NCI-H1092 treated with DMSO at 0.1 percent for 48 hours (cell line): ENCODE measurements around the gene COL5A1.
"Not testable (repeated sequence)": the region's sequence is repeated elsewhere in the genome, so short reads cannot be mapped to it uniquely, and the experiment has no call there.

Experiments
- DNase-seq: peaks from one replicate; lab custom pipeline; 2025; lab: John Stamatoyannopoulos, UW

Gene COL5A1

GRCh38 chr9:134657666-134658377 lies 16.2 kb downstream of the COL5A1 start:
- no peak for DNase-seq

GRCh38 chr9:134658378-134658955 lies 16.9 kb downstream of the COL5A1 start:
- no peak for DNase-seq

GRCh38 chr9:134659688-134660131 lies 18.1 kb downstream of the COL5A1 start:
- DNase-seq: no peak

- no peak for DNase-seq
These were observed 18.8 kb downstream of the COL5A1 start for GRCh38 chr9:134660407-134660806.

GRCh38 chr9:134661299-134661698 lies 19.7 kb downstream of the COL5A1 start:
- DNase-seq: no peak

- DNase-seq: no peak
These were observed 20.2 kb downstream of the COL5A1 start for GRCh38 chr9:134661791-134662142.

GRCh38 chr9:134662143-134662876 lies 20.7 kb downstream of the COL5A1 start:
- no peak for DNase-seq

- DNase-seq: no peak
These were observed 21.5 kb downstream of the COL5A1 start for GRCh38 chr9:134663084-134663483.

- DNase-seq: no peak
These were observed 22.3 kb downstream of the COL5A1 start for GRCh38 chr9:134663753-134664415.

GRCh38 chr9:134664446-134664845 lies 22.8 kb downstream of the COL5A1 start:
- no peak for DNase-seq

- DNase-seq: no peak
These were observed 24.6 kb downstream of the COL5A1 start for GRCh38 chr9:134666208-134666607.

GRCh38 chr9:134666831-134667230 lies 25.2 kb downstream of the COL5A1 start:
- no peak for DNase-seq

GRCh38 chr9:134668977-134669376 lies 27.4 kb downstream of the COL5A1 start:
- not testable (repeated sequence) for DNase-seq

GRCh38 chr9:134669399-134669955 lies 27.9 kb downstream of the COL5A1 start:
- no peak for DNase-seq

- DNase-seq: no peak
These were observed 28.5 kb downstream of the COL5A1 start for GRCh38 chr9:134670042-134670525.

GRCh38 chr9:134670851-134671281 lies 29.3 kb downstream of the COL5A1 start:
- no peak for DNase-seq

- no peak for DNase-seq
These were observed 29.9 kb downstream of the COL5A1 start for GRCh38 chr9:134671341-134672113.

- DNase-seq: no peak
These were observed 34.8 kb downstream of the COL5A1 start for GRCh38 chr9:134676361-134676760.

- DNase-seq: no peak
These were observed 35.3 kb downstream of the COL5A1 start for GRCh38 chr9:134676886-134677285.

GRCh38 chr9:134677743-134678142 lies 36.1 kb downstream of the COL5A1 start:
- no peak for DNase-seq

- peak; percentile 11 for DNase-seq
These were observed 36.6 kb downstream of the COL5A1 start for GRCh38 chr9:134678206-134678605.
